CD4-positive, alpha-beta T cell treated with Interleukin-12 subunit alpha and Interleukin-12 subunit beta, for 1 hour (primary cell): ENCODE data around the gene SPEG.
"Not testable (repeated sequence)": the region's sequence is repeated elsewhere in the genome, so short reads cannot be mapped to it uniquely, and the experiment has no call there.

Experiments used
- DNase-seq: peaks from one replicate; pipeline ENCODE4 v3.0.0-alpha.2; 2020

The SPEG gene

GRCh38 chr2:219405451-219405850, 29.2 kb upstream of the SPEG start:
- no peak for DNase-seq

GRCh38 chr2:219405958-219406860, 28.4 kb upstream of the SPEG start:
- no peak for DNase-seq

- DNase-seq, result no peak
Measured at GRCh38 chr2:219406861-219407230, 27.8 kb upstream of the SPEG start.

- DNase-seq, result not testable (repeated sequence)
Measured at GRCh38 chr2:219407343-219407742, 27.3 kb upstream of the SPEG start.

GRCh38 chr2:219408204-219408603, 26.4 kb upstream of the SPEG start:
- DNase-seq, result no peak

- no peak for DNase-seq
Measured at GRCh38 chr2:219408631-219409030, 26.0 kb upstream of the SPEG start.

- no peak for DNase-seq
Measured at GRCh38 chr2:219409619-219410018, 25.0 kb upstream of the SPEG start.

- DNase-seq, result no peak
Measured at GRCh38 chr2:219410390-219410789, 24.3 kb upstream of the SPEG start.

GRCh38 chr2:219414857-219415256, 19.8 kb upstream of the SPEG start:
- DNase-seq, result no peak

GRCh38 chr2:219415580-219416234, 18.9 kb upstream of the SPEG start:
- DNase-seq, result no peak

GRCh38 chr2:219416235-219416602, 18.4 kb upstream of the SPEG start:
- DNase-seq, result no peak

- no peak for DNase-seq
Measured at GRCh38 chr2:219416938-219417337, 17.7 kb upstream of the SPEG start.

GRCh38 chr2:219417374-219417773, 17.3 kb upstream of the SPEG start:
- DNase-seq, result no peak

GRCh38 chr2:219418155-219419011, 16.3 kb upstream of the SPEG start, which contains the start of gene DES:
Gene DES, plus strand, starts transcription at chr2:219418377. Its CDS starts 86 bp downstream, at chr2:219418463.
- no peak for DNase-seq

- no peak for DNase-seq
Measured at GRCh38 chr2:219419012-219419324, 15.7 kb upstream of the SPEG start.

GRCh38 chr2:219419331-219420197, 15.1 kb upstream of the SPEG start:
- no peak for DNase-seq

- DNase-seq, result no peak
Measured at GRCh38 chr2:219420687-219421086, 14.0 kb upstream of the SPEG start.

- no peak for DNase-seq
Measured at GRCh38 chr2:219421323-219421722, 13.3 kb upstream of the SPEG start.

- DNase-seq, result no peak
Measured at GRCh38 chr2:219422952-219423534, 11.6 kb upstream of the SPEG start.

- DNase-seq, result no peak
Measured at GRCh38 chr2:219423652-219424377, 10.8 kb upstream of the SPEG start.
